Stimulated activated naive B cell treated with anti-CD40 and anti-IgM and Interleukin-4, amounts not matched to agents 10 μg/mL and 1 μg/mL and 100 μg/mL, for 72 hours (primary cell): ENCODE data around the gene SHE.

Source experiments
- ATAC-seq, 2 donors: fragments of 150-1000 bp; cut with Tn5 transposase; replicated peaks; 2 replicates each; pipeline ENCODE4 v1.10.0; 2021; ENCODE audit warnings: moderate library complexity in 1 of 2
- DNase-seq: peaks from one replicate; pipeline ENCODE4 v3.0.0; 2021
- H3K27ac Mint-ChIP-seq: one replicate; pipeline ENCODE4 v1.8.0; 2022; ENCODE audit warnings: mild to moderate bottlenecking, mixed read lengths
- H3K27me3 Mint-ChIP-seq, 2 donors: one replicate each; pipeline ENCODE4 v1.8.0; 2022; ENCODE audit warnings: mixed read lengths in 2 of 2
- H3K36me3 Mint-ChIP-seq, 2 donors: one replicate each; pipeline ENCODE4 v1.8.0; 2022; ENCODE audit warnings: mixed read lengths in 2 of 2, mild to moderate bottlenecking in 1 of 2
- H3K4me1 Mint-ChIP-seq, 2 donors: one replicate each; pipeline ENCODE4 v1.8.0; 2022; ENCODE audit warnings: mixed read lengths in 2 of 2, mild to moderate bottlenecking in 1 of 2
- H3K4me3 Mint-ChIP-seq, 2 donors: one replicate each; pipeline ENCODE4 v1.8.0; 2022; ENCODE audit warnings: mild to moderate bottlenecking in 2 of 2, mixed read lengths in 2 of 2, moderate library complexity in 1 of 2
- H3K9me3 Mint-ChIP-seq, 2 donors: one replicate each; pipeline ENCODE4 v1.8.0; 2022; ENCODE audit warnings: mixed read lengths in 2 of 2, mild to moderate bottlenecking in 1 of 2

The SHE gene

DNA sequence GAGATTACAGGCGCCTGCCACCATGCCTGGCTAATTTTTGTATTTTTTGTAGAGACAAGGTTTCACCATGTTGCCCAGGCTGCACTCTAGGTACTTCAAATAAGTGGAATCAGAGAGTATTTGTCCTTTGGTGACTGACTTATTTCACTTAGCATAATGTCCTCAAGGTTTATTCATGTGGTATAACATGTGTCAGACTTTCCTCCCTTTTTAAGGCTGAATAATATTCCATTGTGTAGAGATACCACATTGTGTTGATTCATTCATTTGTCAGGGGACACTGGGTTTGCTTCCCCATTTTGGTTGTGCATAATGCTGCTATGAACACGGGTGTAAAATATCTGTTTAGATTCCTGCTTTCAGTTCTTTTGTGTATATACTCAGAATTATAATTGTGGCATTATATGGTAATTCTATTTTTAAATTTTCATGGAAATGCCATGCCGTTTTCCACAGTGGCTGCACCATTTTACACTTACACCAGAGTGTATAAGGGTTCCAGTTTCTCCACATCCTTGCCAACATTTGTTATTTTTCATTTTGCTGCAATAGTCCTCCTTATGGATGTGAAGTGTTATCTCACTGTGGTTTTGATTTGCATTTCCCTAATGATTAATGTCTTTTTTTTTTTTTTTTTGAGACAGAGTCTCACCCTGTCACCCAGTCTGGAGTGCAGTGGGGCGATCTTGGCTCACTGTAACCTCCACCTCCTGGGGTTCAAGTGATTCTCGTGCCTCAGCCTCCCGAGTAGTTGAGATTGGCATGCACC is 62.0 kb downstream of the SHE start:
- H3K27me3 Mint-ChIP-seq: peaks cover 0 to 8% of the 10 kb centered on the region in 2 donors
- H3K27ac Mint-ChIP-seq: peak overlapping the region; percentile 98
- ATAC-seq (peak; percentile 79 to 83), DNase-seq (no peak)
- peaks cover 10 to 38% of the 10 kb centered on the region in 2 donors for H3K36me3 Mint-ChIP-seq
- no peaks in the 10 kb centered on the region for H3K9me3 Mint-ChIP-seq
- peak overlapping the region; percentile 13 to 60 for H3K4me3 Mint-ChIP-seq
- H3K4me1 Mint-ChIP-seq: peaks cover 21 to 44% of the 10 kb centered on the region in 2 donors

- Mint-ChIP-seq H3K27me3 (no peaks in the 10 kb centered on the region), H3K27ac (no peak overlapping the region), H3K4me1 (peaks cover 18 to 31% of the 10 kb centered on the region in 2 donors), H3K4me3 (no peak overlapping the region), H3K9me3 (no peaks in the 10 kb centered on the region), H3K36me3 (peaks cover 12 to 21% of the 10 kb centered on the region in 2 donors)
- ATAC-seq: no peak
- DNase-seq: no peak
Observed at GRCh38 chr1:154436433-154436832, 65.8 kb downstream of the SHE start.

- peaks cover 13 to 24% of the 10 kb centered on the region in 2 donors for H3K4me1 Mint-ChIP-seq
- no peak overlapping the region for H3K4me3 Mint-ChIP-seq
- ATAC-seq (no peak), DNase-seq (no peak)
- no peaks in the 10 kb centered on the region for H3K27me3 Mint-ChIP-seq
- peaks cover 13 to 19% of the 10 kb centered on the region in 2 donors for H3K36me3 Mint-ChIP-seq
- H3K9me3 Mint-ChIP-seq: no peaks in the 10 kb centered on the region
- no peak overlapping the region for H3K27ac Mint-ChIP-seq
Observed at GRCh38 chr1:154435599-154436200, 66.5 kb downstream of the SHE start.

DNA sequence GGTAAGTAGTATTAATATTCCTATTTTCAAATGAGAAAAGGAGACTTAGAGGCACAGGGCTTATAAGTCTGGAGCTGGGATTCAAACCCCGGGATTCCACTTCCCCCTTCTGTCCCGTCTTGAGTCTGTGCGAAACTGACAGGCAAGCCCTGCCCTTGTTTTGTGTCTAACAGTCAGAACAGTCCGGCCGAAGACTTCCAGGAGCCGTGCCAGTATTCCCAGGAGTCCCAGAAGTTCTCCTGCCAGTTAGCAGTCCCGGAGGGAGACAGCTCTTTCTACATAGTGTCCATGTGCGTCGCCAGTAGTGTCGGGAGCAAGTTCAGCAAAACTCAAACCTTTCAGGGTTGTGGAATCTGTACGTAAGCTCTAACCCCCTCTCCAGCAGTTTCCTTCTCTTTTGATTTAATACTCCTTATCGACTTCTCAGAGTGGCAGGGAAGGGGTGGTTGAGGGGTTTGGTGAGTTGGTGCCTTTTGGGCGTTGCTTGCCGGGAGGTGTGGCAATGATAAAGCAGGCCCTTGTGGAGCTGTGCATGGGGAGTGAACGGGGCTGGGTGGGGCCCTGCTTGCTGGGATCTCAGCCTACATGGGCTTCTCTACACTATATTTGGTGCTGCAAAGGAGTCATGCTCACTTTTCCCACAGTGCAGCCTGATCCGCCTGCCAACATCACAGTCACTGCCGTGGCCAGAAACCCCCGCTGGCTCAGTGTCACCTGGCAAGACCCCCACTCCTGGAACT is 67.7 kb downstream of the SHE start:
- Mint-ChIP-seq H3K36me3 (peaks cover 13 to 26% of the 10 kb centered on the region in 2 donors), H3K4me1 (peaks cover 7 to 13% of the 10 kb centered on the region in 2 donors), H3K27ac (no peak overlapping the region), H3K27me3 (no peaks in the 10 kb centered on the region), H3K4me3 (no peak overlapping the region), H3K9me3 (no peaks in the 10 kb centered on the region)
- ATAC-seq (no peak), DNase-seq (no peak)

DNA sequence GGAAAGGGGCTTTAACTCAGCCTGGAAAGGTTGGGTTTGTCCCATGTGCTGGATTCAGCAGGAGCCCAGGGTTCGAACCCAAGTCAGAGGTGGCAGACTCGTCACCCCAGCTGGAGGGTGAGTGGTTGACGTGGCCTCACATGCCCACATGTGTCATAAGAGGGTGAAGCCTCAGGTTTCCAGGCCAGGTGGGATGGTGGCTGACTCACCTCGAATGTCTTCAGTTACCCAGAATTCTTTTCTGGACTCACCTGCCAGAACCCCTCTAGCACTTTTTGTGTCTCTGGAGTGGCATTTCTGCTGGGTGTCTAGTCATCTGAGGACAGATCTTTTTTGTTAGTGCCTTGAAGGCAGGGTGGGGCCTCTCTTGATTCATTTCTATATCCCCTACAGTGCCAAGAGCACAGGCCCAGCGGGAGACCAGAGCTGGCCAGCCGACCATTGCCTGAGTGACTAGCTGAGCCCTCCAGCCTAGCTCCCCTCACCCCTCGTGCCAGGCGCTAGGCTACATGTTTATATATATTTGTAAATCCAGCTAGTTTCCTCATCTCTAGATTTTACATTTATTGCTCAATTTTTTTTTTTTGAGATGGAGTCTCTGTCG is 68.9 kb downstream of the SHE start:
- DNase-seq (no peak), ATAC-seq (no peak)
- no peak overlapping the region for H3K4me3 Mint-ChIP-seq

GRCh38 chr1:154431586-154432373 is 70.4 kb downstream of the SHE start:
- H3K4me3 Mint-ChIP-seq: no peak overlapping the region

More for the DNA sequence above, 68.9 kb downstream of the SHE start:
- H3K9me3 Mint-ChIP-seq: no peaks in the 10 kb centered on the region
- H3K27ac Mint-ChIP-seq: no peak overlapping the region
- no peaks in the 10 kb centered on the region for H3K27me3 Mint-ChIP-seq
- H3K36me3 Mint-ChIP-seq: peaks cover 13 to 21% of the 10 kb centered on the region in 2 donors
- H3K4me1 Mint-ChIP-seq: peaks cover 4 to 7% of the 10 kb centered on the region in 2 donors

DNA sequence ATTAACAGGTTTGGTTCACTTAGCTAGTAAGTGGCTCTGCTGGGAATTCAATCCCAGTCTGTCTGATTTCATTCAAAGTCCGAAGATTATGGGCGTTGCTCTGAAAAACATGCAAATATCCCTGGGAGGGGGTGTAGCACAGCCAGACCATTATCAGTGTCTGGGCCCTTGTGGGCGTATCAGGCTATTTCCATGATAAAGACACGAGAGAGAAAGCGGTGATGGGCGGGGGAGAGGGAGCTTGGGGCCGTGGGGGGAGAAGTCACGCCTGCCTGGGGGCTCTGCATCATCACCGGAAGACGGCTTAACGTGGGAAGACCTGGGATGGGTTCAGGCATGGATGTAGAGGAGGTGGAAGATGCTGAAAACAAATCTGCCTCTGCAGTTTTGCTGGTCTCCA is 71.3 kb downstream of the SHE start:
- no peak for ATAC-seq
- Mint-ChIP-seq H3K27ac (peak overlapping the region; percentile 71), H3K9me3 (no peaks in the 10 kb centered on the region), H3K27me3 (no peaks in the 10 kb centered on the region), H3K4me3 (no peak overlapping the region), H3K4me1 (peaks cover 4 to 5% of the 10 kb centered on the region in 2 donors), H3K36me3 (peaks cover 6 to 14% of the 10 kb centered on the region in 2 donors)
- DNase-seq: no peak

More at GRCh38 chr1:154431586-154432373, 70.4 kb downstream of the SHE start:
- H3K9me3 Mint-ChIP-seq: no peaks in the 10 kb centered on the region
- H3K36me3 Mint-ChIP-seq: peaks cover 11 to 18% of the 10 kb centered on the region in 2 donors
- DNase-seq (no peak), ATAC-seq (peak in 1 of 2 donors; percentile 47)
- no peak overlapping the region for H3K27ac Mint-ChIP-seq
- H3K4me1 Mint-ChIP-seq: peaks cover 0 to 5% of the 10 kb centered on the region in 2 donors
- H3K27me3 Mint-ChIP-seq: no peaks in the 10 kb centered on the region

- Mint-ChIP-seq H3K4me3 (no peak overlapping the region), H3K27ac (no peak overlapping the region), H3K36me3 (peaks cover 2 to 14% of the 10 kb centered on the region in 2 donors), H3K27me3 (no peaks in the 10 kb centered on the region), H3K9me3 (no peaks in the 10 kb centered on the region), H3K4me1 (peaks cover 4 to 5% of the 10 kb centered on the region in 2 donors)
- ATAC-seq (no peak), DNase-seq (no peak)
Observed at GRCh38 chr1:154429841-154430611, 72.2 kb downstream of the SHE start.
